Posterior vena cava (tissue), 2 donors: ENCODE measurements around the gene BTBD17. TPM values are rescaled to one million over a fixed set of nuclear protein-coding genes. Genes with fewer than 3 reads are reported as not detected.

Experiments used
- DNase-seq: peaks from one replicate; pipeline ENCODE4 v3.0.0-alpha.2; 2020; ENCODE audit warnings: low spot score
- intact Hi-C, 2 donors: fragments of 100-400 bp; cut with DNase I; formaldehyde crosslinking; loops; one replicate each; pipeline versions ENCODE4 v1.14.1 to v1.14.2; 2022 to 2023
- total RNA-seq, 2 donors: library from RNA; stranded (reverse); fragmentation: NEBNext Ultra II Directional; extraction: Animal tissue kit (Norgen Biotek cat#: 25700); gene quantifications; one replicate each; pipeline ENCODE4 v1.2.1, GENCODE V29; 2021
- donor health status: DM: yes; HTN: yes; CAD: no.
- donor health status: DM: yes; HTN: yes; CAD: no.

The BTBD17 gene
- total RNA-seq, 2 donors from 2014 or later = not detected

DNA sequence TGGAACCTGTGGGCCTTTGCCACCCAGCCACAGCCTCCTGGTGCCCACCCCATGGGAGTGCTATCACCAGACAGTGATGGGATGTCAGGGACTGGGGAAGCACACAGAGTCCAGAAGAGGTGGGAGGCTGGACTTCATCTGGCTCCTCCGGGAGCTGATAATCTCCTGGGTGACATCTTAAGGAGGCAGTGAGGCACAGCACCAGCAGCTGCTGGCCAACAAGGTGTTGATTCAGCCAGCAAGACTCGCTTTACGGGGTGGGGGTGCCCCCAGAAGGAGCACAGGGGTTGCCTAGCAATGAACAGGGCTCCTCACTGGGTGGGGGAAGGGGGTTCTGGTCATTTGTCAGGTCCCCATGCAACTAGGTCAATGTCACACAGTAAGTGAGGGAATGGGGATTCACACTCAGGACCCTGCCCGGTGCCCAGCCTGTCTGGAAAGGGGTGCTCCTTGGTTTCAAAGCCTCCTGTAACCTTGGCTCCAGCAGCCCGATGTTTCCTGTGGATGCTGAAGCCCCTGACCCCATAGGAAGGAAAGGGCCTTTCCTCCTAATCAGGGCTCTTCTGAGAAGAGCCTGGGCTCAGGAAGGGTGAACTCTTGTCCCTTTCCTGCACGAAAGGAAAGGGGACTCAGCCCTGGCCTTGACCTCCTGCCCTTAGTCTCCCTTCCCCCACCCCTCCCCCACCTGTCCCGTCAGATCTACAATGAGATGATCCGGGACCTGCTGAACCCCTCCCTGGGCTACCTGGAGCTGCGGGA is 18.0 kb downstream of the BTBD17 start:
- intact Hi-C loops = no loop called here
- no peak for DNase-seq

DNA sequence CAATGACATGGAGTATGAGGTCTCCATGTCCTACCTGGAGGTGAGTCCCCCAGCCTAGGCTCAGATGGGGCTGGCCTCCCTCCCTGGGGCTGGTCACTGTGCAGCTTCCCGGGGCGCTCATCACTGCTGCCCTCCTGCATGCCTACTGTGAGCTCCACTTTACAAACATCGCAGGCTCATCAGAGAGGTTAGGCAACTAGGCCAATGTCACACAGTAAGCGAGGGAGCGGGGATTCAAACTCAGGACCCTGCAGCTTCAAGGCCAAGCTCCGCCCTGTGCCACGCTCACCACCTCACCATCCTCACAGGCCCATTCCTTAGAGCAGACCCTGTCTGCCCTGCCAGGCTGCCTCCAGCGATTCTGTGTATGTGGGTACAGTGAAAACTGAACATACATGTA is 18.5 kb downstream of the BTBD17 start:
- intact Hi-C loops = no loop called here

DNA sequence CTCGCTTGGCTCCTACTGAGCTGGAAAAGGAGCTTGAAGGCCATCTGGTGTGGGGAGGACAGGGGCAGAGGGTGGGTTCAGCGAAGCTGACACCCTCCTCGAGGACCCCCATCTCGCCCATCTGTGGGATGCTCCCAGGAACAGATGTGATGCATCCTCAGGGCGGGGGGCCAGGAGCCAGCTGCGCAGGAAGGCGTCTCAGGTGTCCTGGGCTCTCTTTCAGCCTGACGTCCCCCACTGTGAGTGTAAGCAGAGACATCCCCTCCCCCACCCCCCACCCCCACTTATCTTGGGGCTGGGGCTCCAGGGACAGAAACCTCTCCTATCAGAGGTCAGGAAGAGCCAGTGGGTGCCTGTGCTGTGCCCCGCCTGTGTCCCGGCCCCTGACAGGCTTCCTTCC is 19.4 kb downstream of the BTBD17 start:
- intact Hi-C loops = no loop called here
- DNase-seq = no peak

More for the DNA sequence above, 18.5 kb downstream of the BTBD17 start:
- no peak for DNase-seq

DNA sequence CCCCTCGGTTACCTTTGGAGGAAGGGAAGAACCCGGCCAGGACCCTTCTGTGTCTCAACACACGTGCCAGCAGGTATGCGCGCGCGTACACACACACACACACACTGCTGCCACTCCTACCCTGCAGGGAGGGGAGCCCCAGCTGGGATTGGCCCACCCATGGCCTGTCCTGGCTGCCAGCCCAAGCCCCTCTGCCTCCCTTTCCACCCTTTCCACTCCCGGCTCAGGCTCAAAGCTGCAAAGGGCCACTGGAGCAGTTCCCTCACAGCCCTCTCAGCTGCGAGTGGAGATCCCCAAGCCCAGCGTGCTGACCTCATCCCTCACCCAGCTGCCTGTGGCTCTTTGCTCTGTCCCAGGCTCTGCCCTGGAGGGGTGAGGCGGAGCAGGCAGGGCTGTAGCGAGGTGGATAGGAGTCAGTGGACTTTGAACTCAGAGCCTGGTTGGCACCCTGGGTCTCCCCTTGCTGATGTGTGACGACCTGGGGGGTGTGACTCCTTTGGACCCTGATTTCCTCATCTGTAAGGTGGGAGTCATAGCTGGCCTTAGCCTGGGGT is 21.1 kb downstream of the BTBD17 start:
- intact Hi-C loops = no loop called here
- DNase-seq = no peak

DNA sequence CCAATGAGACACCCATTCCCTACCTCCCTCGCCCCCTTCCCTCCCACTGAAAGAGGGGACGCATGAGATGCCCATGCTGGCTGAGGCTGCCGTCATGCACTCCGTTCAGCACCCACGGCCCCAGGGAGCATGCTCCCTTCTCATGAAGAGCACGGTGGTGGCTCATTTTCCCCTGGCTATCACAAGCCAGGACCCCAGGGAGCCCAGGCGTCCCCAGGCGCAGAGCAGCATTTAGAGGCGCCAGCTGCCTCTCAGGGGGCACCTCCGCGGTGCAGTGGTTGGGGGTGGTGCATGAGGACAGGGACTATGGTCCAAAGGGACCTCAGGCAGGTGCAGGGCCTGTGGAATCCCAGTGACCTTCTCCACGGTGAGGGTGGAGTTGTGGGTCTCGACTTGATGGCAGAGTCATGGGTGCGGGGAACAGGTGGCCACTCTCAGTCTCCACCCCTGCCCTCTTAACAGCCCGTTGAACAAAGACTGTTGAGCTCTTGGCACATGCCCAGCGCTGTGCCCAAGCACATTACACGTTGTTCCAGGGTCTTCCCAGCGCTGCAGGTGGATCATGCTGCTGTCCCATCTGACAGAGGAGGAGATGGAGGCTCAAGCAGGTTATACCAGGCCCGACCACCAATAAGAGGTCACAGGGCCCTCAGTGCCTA is 22.0 kb downstream of the BTBD17 start:
- intact Hi-C loops = no loop called here
- DNase-seq = no peak

DNA sequence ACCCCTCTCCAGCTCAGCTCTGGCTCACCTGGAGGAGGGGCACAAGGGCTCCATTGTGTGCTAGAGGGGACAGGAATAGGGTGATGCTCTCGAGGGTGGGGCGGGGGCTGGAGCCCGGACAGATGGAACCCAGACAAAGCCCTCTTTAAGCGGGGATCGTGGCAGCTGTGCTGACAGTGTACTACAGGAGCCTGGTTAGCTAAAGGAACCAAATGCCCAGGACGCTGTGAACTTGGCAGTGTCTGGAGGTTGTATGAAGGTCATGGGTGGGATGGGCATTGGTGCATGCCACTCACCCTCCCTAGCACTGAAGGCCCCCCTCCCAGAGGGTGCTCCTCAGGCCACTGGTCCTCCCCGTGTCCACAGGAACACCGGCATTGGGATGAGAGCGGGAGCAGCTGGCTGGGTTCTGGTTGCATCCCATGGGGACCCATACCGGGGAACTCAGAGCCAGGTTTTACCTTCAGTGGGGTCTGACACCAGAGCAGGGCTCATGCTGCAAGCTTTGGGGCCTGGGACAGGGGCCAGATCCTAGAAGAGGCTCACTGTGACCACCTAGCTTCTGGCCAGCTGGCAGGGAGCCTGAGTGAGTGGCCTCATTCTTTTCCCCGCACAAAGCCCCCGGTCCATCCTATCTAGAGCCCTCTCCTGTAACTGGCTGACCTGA is 23.7 kb downstream of the BTBD17 start:
- intact Hi-C loops = no loop called here

DNA sequence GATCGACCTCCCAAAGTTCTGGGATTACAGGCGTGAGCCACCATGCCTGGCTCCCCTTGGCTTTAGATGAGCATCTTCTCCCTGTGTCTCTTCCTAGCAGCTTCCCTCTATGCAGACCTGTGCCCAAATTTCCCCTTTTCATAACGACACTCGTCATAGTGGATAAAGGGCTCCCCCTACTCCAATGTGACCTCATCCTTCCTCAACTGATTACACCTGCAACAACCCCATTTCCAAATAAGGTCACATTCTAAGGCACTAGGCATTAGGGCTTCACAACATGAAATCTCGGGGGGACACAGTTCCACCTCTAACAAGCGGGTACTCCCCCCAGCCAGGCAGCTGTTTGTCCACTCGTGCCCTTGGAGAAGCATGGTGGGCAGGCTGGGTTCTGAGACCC is 25.4 kb downstream of the BTBD17 start:
- DNase-seq = no peak
- intact Hi-C loops = no loop called here

More for the DNA sequence above, 23.7 kb downstream of the BTBD17 start:
- no peak for DNase-seq

DNA sequence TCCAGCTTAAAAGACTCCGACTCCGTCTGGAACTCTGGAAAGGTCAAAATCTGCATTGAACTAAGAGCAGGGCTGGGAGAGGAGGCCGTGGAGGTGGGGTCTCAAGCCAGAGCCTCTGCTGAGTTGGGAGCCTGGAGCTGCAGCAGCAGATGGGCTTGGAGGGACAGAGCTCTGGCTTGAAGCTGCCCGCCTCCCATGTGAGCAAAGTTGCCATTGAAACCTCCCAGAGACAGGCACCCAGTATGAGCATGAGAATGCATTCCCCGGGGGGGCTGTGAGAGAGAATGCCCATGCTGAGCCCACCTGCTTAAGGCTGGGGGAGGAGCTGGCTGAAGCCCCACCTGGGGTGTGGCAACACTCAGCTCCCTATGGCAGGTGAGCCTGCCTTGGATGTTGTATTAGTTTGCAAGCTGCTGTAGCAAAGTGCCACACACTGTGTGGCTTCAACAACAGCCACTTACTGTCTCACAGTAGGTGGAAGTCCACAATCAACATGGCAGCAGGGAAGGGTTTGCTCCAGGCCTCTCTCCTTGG is 26.1 kb downstream of the BTBD17 start:
- intact Hi-C loops = no loop called here
- no peak for DNase-seq

DNA sequence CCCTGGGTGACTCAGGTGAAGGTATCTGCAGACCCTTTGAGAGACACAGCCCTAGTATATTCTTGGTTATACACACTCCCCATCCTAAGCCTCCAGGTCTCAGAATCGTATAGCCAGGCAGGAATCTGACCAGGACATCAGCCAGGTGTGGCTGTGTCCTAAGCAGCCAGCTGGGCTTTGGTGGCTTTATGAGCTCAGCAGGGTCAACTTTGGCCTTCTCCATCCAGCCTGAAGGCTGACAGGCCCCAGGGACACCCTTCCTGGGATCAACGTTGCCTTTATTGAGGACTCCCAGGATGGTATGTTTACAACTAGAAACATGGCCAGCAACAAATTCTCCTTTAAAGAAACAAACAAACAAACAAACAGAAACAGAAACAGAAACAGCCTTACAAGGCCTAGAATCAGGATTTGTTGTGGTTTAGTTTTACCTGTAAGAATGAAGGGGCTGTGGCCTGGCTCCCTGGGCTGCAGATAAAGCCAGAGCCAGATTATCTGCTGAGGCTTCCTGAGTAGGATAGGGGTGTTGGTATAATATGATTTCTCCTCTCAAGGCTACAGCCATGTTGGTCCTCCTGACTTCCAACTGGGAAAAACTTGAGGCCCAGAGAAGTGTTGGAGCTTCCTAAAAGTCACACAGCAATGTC is 27.2 kb downstream of the BTBD17 start:
- DNase-seq = no peak
- intact Hi-C loops = no loop called here

DNA sequence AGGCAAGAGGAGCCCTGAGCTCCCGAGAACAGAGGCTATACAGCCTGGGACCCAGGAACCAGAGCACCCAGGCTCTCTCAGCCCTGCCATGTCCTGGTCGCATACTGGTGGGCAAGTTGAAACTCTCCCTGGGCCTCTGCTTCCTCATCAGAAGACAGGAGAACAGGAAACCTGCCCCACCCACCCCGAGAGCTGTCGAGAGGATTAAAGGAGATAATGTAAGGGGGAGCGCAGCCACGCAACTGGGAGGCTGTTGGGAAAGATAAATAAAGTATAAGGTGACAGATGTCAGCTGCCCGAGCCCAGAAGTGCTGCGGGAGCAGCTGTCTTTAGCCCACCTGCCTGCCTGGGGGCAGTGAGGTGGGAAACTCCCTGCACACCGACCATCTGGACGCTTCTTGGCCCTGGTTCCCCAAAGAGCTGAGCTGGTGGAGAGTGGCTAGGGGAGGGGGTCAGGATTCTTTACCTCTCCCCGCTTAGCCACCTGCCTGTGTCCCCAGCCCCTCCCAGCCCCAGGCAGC is 28.8 kb downstream of the BTBD17 start:
- intact Hi-C loops = no loop called here

DNA sequence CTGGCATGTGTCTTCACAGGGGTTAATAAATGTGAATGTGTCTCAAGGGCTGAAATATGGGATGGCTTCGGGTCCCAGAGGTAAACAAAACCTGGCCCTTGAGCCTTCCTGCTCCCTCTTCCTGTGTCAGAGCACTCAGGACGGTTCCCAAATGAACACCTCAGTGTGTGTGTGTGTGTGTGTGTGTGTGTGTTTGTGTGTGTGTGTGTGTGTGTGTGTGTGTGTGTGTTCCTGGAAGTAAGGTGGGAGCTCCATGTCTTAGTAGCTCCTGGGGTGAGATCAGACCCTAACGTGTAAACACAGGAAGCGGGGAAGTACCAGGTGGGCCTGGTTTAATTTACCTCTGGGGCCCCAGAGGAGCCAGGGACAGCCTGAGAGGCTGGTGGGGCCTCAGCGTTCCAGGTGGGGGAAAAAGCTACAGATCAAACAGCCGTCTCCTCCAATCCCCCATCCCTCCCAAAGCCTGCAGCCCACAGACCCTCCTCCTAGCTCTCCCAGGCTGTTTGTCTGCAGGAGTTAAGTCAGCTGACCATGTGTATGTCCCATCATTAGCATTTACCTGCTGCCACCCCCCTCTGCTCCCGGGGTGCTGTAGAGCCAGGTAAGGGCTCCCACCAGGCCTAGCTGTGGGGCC is 29.5 kb downstream of the BTBD17 start:
- intact Hi-C loops = no loop called here
- DNase-seq = no peak

More for the DNA sequence above, 28.8 kb downstream of the BTBD17 start:
- DNase-seq = no peak

DNA sequence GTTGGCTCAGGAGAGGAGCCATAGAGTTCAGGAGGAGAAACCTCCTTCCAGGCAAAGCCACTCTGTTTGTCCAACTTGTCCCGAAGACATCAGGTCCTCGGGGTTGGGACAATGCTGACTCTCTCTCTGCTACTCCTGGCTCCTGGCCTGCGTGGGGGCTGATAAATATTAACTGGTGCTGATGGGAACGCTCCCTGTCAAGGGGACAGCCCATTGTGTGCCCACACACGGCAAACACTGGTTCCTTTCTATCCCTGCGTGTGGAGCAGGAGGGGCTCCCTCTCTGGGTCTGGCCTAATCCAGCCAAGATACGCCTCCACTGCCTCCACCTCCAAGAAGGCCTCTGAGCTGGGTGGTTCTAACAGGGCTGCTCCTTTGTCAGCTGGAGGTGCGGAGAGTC is 31.2 kb downstream of the BTBD17 start:
- intact Hi-C loops = no loop called here
- DNase-seq = no peak

DNA sequence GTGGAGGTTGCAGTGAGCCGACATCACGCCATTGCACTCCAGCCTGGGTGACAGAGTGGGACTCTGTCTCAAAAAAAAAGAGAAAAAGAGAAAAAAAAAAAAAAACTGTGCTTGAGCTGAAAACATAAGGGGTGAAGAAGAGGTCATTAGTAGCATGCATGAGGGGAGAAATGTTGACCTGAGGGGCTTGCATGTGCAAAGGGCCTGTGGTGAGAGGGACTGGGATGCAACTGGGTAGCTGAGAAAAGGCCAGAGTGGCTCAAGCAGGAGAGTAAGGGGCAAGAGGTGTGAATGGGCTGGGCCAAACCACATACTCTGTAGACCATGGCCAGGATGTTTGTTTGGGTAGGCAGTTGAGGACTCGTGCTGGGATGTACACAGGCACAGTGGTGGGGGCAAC is 32.3 kb downstream of the BTBD17 start:
- no peak for DNase-seq
- intact Hi-C loops = no loop called here

DNA sequence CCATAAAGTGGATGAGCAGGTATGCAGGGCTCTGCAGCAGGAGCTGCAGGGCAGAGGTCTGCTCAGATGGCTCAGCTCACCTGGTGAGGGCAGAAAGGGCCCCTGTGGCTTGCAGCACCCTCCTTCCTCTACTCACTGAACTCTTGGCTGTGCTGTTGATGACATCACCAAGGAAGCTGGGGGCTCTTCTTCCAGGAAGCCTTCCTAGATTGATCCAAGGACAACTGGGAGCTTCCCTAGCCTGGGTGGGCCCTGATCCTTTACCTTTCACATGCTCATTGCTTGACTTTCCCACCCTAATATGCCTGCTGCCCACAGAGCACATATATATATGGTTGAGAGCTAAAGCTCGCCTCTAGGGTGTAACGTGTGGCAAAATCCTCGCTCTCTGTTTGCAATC is 33.2 kb downstream of the BTBD17 start:
- intact Hi-C loops = no loop called here
- DNase-seq = no peak

DNA sequence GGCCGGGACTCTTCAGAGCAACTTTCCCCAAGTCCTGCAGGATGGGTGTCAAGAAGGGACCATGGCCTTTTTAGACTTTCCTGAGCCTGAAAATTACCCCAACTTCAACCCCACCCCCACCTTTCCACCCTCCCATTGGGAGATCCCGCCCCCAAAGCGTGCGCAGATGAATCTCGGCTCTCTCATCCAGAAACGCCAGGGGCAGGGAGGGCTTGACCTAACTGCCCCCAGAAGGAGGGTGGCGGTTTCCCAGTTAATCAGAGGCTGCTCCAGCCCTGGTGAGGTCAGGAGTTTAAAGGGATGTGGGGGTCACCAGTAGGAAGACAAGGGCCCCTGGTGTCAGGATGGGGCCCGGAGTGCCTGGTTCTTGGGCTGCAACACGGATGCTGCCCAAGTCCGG is 35.2 kb downstream of the BTBD17 start:
- DNase-seq = no peak
- intact Hi-C loops = no loop called here

DNA sequence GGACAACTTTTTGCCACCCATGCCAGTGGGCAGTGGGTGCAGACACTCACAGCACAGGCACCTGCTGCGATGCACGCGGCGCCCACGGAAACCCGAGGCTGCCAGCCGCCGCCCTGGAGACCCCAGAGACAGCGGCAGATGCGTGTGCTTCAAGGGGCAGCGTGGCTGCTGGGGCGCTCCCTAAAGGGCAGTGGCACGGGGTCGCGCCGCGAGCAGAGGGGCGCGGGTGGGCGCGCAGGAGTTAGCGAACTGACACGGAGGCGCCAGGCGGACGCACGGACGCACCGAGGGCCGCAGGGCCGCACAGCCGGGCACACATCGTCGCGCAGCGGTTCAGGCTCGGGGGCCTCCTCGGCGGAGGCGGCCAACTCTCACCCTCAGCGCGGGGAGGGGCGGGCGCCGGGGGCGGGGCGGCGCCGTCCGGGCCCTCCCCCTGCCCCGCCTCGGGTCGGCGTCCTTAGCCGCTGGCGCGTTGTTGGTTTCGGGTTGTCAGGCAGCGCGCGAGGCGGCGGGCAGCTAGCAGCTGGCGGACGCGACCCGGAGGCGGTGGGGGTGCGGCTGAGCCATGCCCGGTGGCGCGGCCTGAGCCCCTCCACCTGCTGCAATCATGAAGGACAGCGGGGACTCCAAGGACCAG is 35.8 kb downstream of the BTBD17 start, which contains the start of gene KIF19:
KIF19 (plus strand) TSS at position 484 of the 637 bp plus-strand sequence; CDS start at position 608, 124 bp downstream.
- intact Hi-C loops = no loop called here
- DNase-seq = no peak

DNA sequence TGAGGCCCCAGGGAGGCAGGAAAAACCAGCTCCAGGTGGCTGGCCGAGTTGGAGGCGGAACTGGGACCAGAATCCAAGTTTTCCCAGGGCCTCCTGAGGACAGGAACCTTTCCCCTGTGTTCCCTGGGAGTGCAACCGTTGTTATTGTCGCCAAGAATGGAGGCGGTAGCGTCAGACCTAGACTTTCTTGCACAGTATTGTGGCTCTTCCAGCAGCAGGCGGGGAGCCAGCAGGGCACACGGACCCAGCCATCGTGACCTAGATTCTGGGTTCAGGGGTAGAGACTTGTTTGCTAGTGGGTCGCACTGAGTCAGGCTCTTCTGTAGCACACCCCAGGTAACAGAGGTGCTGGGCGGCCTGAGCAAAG is 36.3 kb downstream of the BTBD17 start:
- DNase-seq = no peak
- intact Hi-C loops = no loop called here

DNA sequence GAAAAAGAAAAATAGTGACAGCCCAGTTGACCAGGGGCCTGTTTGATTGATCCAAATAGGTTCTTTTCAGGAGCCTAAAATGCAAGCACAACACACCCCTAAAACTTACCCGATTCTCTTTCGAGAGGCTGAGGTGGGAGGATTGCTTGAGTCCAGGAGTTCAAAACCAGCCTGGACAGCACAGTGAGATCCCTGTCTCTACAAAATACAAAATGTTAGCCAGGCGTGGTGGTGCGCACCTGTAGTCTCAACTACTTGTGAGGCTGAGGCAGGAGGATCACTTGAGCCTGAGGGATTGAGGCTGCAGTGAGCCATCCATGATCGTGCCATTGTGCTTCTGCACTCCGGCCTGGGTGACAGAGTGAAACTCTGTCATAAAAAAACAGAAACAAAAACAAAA is 37.1 kb downstream of the BTBD17 start:
- DNase-seq = no peak
- intact Hi-C loops = no loop called here
